Measurements from ENCODE around the gene MYH16. TPM values are rescaled to one million over a fixed set of nuclear protein-coding genes. Genes with fewer than 3 reads are reported as not detected.

Gene MYH16
- total RNA-seq, 1 donor, result not detected

- TF ChIP-seq CTCF (IDR thresholded peaks at IDR 0.05; ENCODE audit: insufficient read depth, low read depth, low read length), result no peak
- H3K4me3 ChIP-seq (ENCODE audit: low read depth, low read length), result no peak overlapping the region
- DNase-seq (ENCODE audit: low read depth), result no peak
These were observed 33.0 kb downstream of the MYH16 start for GRCh38 chr7:99305473-99306260.

GRCh38 chr7:99308461-99309074 lies 35.9 kb downstream of the MYH16 start:
- H3K4me3 ChIP-seq (ENCODE audit: low read depth, low read length), result no peak overlapping the region
- no peak for DNase-seq (ENCODE audit: low read depth)
- no peak for TF ChIP-seq CTCF (IDR thresholded peaks at IDR 0.05; ENCODE audit: insufficient read depth, low read depth, low read length)

GRCh38 chr7:99309111-99309510 lies 36.5 kb downstream of the MYH16 start:
- H3K4me3 ChIP-seq (ENCODE audit: low read depth, low read length), result no peak overlapping the region
- DNase-seq (ENCODE audit: low read depth), result no peak
- no peak for TF ChIP-seq CTCF (IDR thresholded peaks at IDR 0.05; ENCODE audit: insufficient read depth, low read depth, low read length)

GRCh38 chr7:99310004-99310403 lies 37.4 kb downstream of the MYH16 start:
- TF ChIP-seq CTCF (IDR thresholded peaks at IDR 0.05; ENCODE audit: insufficient read depth, low read depth, low read length), result no peak
- no peak for DNase-seq (ENCODE audit: low read depth)
- no peak overlapping the region for H3K4me3 ChIP-seq (ENCODE audit: low read depth, low read length)

GRCh38 chr7:99311702-99312101 lies 39.1 kb downstream of the MYH16 start:
- DNase-seq (ENCODE audit: low read depth), result no peak
- H3K4me3 ChIP-seq (ENCODE audit: low read depth, low read length), result no peak overlapping the region
- TF ChIP-seq CTCF (IDR thresholded peaks at IDR 0.05; ENCODE audit: insufficient read depth, low read depth, low read length), result no peak

- DNase-seq (ENCODE audit: low read depth), result peak; percentile 58
- TF ChIP-seq CTCF (IDR thresholded peaks at IDR 0.05; ENCODE audit: insufficient read depth, low read depth, low read length), result peak; percentile 91
- no peak overlapping the region for H3K4me3 ChIP-seq (ENCODE audit: low read depth, low read length)
These were observed 39.9 kb downstream of the MYH16 start for GRCh38 chr7:99312316-99313203.
